Vagina (tissue), 2 donors: Measurements from ENCODE around the gene FIGNL1.

ENCODE experiments used
- POLR2A ChIP-seq, 2 donors: fragments of 450-650 bp; IDR thresholded peaks; one replicate each; pipeline ENCODE4 v1.6.1; 2017; ENCODE audit warnings: antibody characterized with exemption in 2 of 2, mild to moderate bottlenecking in 2 of 2, moderate library complexity in 2 of 2
- POLR2AphosphoS5 ChIP-seq, 2 donors: sonication (generic); formaldehyde crosslinking; IDR thresholded peaks; one replicate each; pipeline ENCODE4 v1.9.0; 2017; ENCODE audit warnings: antibody characterized with exemption in 2 of 2, mild to moderate bottlenecking in 2 of 2, low read depth in 1 of 2; ENCODE audit not compliant: insufficient read depth in 1 of 2
- TF ChIP-seq, protein P1 (sequence below), 3 experiments: fragments of 450-650 bp in 2 of 3; fragments of 200-600 bp in 1 of 3; sonication (generic) in 1 of 3; IDR thresholded peaks; one replicate each; pipeline ENCODE4 v1.5.1; 2017 to 2019; ENCODE audit warnings: antibody characterized with exemption in 3 of 3, mild to moderate bottlenecking in 2 of 3, moderate library complexity in 2 of 3

DNA sequence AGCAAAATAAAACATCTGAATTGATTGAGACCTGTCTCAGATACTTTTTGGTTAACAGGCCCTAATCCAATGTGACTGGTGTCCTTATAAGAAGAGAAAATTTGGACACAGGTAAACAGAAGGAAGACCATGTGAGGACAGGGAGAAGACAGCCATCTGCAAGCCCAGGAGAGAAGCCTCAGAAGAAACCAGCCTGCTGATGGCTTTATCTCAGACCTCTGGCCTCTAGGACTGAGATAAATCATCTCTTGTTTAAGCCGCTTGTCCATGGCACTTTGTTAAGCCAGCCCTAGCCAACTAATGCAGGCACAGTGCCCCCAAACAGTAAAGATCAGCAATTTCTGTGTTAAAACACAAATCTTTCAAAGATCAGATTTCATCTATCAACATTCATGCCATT is 41.8 kb upstream of the FIGNL1 start:
- TF ChIP-seq POLR2AphosphoS5 (IDR thresholded peaks at IDR 0.05; ENCODE audit: insufficient read depth in 1 of 2, low read depth in 1 of 2) (no peak), POLR2A (IDR thresholded peaks at IDR 0.05) (no peak)
- TF ChIP-seq, protein P1, sequence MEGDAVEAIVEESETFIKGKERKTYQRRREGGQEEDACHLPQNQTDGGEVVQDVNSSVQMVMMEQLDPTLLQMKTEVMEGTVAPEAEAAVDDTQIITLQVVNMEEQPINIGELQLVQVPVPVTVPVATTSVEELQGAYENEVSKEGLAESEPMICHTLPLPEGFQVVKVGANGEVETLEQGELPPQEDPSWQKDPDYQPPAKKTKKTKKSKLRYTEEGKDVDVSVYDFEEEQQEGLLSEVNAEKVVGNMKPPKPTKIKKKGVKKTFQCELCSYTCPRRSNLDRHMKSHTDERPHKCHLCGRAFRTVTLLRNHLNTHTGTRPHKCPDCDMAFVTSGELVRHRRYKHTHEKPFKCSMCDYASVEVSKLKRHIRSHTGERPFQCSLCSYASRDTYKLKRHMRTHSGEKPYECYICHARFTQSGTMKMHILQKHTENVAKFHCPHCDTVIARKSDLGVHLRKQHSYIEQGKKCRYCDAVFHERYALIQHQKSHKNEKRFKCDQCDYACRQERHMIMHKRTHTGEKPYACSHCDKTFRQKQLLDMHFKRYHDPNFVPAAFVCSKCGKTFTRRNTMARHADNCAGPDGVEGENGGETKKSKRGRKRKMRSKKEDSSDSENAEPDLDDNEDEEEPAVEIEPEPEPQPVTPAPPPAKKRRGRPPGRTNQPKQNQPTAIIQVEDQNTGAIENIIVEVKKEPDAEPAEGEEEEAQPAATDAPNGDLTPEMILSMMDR (IDR thresholded peaks at IDR 0.05): no peak
